GM12891 (cell line): ENCODE measurements around the gene HERPUD2.
"Not testable (repeated sequence)": the region's sequence is repeated elsewhere in the genome, so short reads cannot be mapped to it uniquely, and the experiment has no call there.

Source experiments
- DNase-seq: peaks from one replicate; pipeline ENCODE4 v3.0.0; 2011; ENCODE audit warnings: low spot score; ENCODE audit not compliant: insufficient read length
- FAIRE-seq: peaks from 2 replicates; lab custom pipeline; 2011; peaks lifted over from hg19 to GRCh38; lab: Jason Lieb, UNC
- PAX5 ChIP-seq: IDR thresholded peaks from 2 replicates; pipeline ENCODE4 v1.6.1; 2011; ENCODE audit warnings: low read length, moderate library complexity, mild to moderate bottlenecking; ENCODE audit not compliant: insufficient read depth, severe bottlenecking
- POLR2A ChIP-seq: IDR thresholded peaks from 2 replicates; pipeline ENCODE4 v1.6.1; 2011; ENCODE audit warnings: low read depth, low read length, control low read depth
- POLR2AphosphoS5 ChIP-seq: IDR thresholded peaks from 2 replicates; pipeline ENCODE4 v1.6.1; 2011; ENCODE audit warnings: low read depth, low read length, control low read depth
- POU2F2 ChIP-seq: IDR thresholded peaks from 2 replicates; pipeline ENCODE4 v1.6.1; 2011; ENCODE audit warnings: low read depth, mild to moderate bottlenecking, control low read depth, low read length, moderate library complexity
- SPI1 ChIP-seq: IDR thresholded peaks from 2 replicates; pipeline ENCODE4 v1.6.1; 2011; ENCODE audit warnings: low read depth, low read length, control low read depth
- TAF1 ChIP-seq: IDR thresholded peaks from 2 replicates; pipeline ENCODE4 v1.6.1; 2011; ENCODE audit warnings: low read depth, low read length, control low read depth

The HERPUD2 gene

GRCh38 chr7:35700865-35701264 is 5.9 kb upstream of the HERPUD2 start:
- DNase-seq (no peak), FAIRE-seq (no peak)
- TF ChIP-seq POLR2AphosphoS5: no peak
- TF ChIP-seq SPI1: no peak
- no peak for TF ChIP-seq TAF1
- TF ChIP-seq POU2F2: no peak
- TF ChIP-seq POLR2A: no peak
- TF ChIP-seq PAX5: no peak

- no peak for DNase-seq
- no peak for TF ChIP-seq POU2F2
- TF ChIP-seq SPI1: no peak
- FAIRE-seq: no peak
Measured at GRCh38 chr7:35700333-35700732, 5.4 kb upstream of the HERPUD2 start.

GRCh38 chr7:35699796-35700305 is 4.9 kb upstream of the HERPUD2 start:
- no peak for FAIRE-seq
- TF ChIP-seq POLR2AphosphoS5: no peak
- TF ChIP-seq POLR2A: no peak
- no peak for TF ChIP-seq SPI1
- TF ChIP-seq TAF1: no peak
- no peak for TF ChIP-seq PAX5
- TF ChIP-seq POU2F2: no peak
- DNase-seq: no peak

GRCh38 chr7:35698382-35698781 is 3.4 kb upstream of the HERPUD2 start:
- not testable (repeated sequence) for FAIRE-seq, DNase-seq

- no peak for DNase-seq
- TF ChIP-seq SPI1 (no peak), POLR2AphosphoS5 (no peak), POLR2A (no peak), POU2F2 (no peak), TAF1 (no peak), PAX5 (no peak)
- FAIRE-seq: no peak
Measured at GRCh38 chr7:35697414-35698175, 2.7 kb upstream of the HERPUD2 start.

GRCh38 chr7:35695987-35696386 is 1.1 kb upstream of the HERPUD2 start:
- FAIRE-seq (no peak), DNase-seq (no peak)
- TF ChIP-seq TAF1: no peak
- TF ChIP-seq POU2F2: no peak
- no peak for TF ChIP-seq SPI1
- TF ChIP-seq POLR2A: no peak
- TF ChIP-seq PAX5: no peak
- no peak for TF ChIP-seq POLR2AphosphoS5

GRCh38 chr7:35695473-35695850 is 527 bp upstream of the HERPUD2 start:
- no peak for FAIRE-seq
- DNase-seq: no peak
- TF ChIP-seq SPI1 (no peak), POLR2AphosphoS5 (no peak), TAF1 (no peak), POLR2A (no peak), POU2F2 (no peak), PAX5 (no peak)

- TF ChIP-seq POU2F2 (no peak), TAF1 (no peak), POLR2A (no peak), POLR2AphosphoS5 (no peak), SPI1 (no peak), PAX5 (no peak)
- no peak for DNase-seq
- FAIRE-seq: no peak
Measured at GRCh38 chr7:35694161-35694783, 663 bp downstream of the HERPUD2 start.

- FAIRE-seq: no peak
- no peak for DNase-seq
- TF ChIP-seq TAF1 (no peak), POU2F2 (no peak), SPI1 (no peak), POLR2AphosphoS5 (no peak), PAX5 (no peak), POLR2A (no peak)
Measured at GRCh38 chr7:35691827-35692307, 3.1 kb downstream of the HERPUD2 start.

- FAIRE-seq: no peak
- DNase-seq: no peak
- TF ChIP-seq POLR2A (no peak), POLR2AphosphoS5 (no peak), POU2F2 (no peak), PAX5 (no peak), TAF1 (no peak), SPI1 (no peak)
Measured at GRCh38 chr7:35691366-35691765, 3.6 kb downstream of the HERPUD2 start.

- FAIRE-seq, DNase-seq: not testable (repeated sequence)
Measured at GRCh38 chr7:35690614-35691013, 4.3 kb downstream of the HERPUD2 start.
